GM23338 (cell line): ENCODE data around the gene PICALM. TPM values are rescaled to one million over a fixed set of nuclear protein-coding genes. Genes with fewer than 3 reads are reported as not detected.

Source experiments
- ATAC-seq: fragments of 200-7000 bp; cut with Tn5 transposase; 3 replicates; pipeline ENCODE4 v1.9.1; 2020
- DNase-seq: peaks from one replicate; pipeline ENCODE4 v3.0.0-alpha.2; 2015; ENCODE audit warnings: low spot score
- H2AFZ ChIP-seq: fragments of 200-600 bp; sonication (generic); 2 replicates; pipeline ENCODE4 v1.8.0; 2016; ENCODE audit warnings: antibody characterized with exemption, mild to moderate bottlenecking, moderate library complexity
- H3F3A ChIP-seq: fragments of 200-600 bp; sonication (generic); replicated peaks from 2 replicates; pipeline ENCODE4 v1.8.0; 2017; ENCODE audit warnings: antibody characterized with exemption, mixed run types, low read depth
- H3K27ac ChIP-seq: fragments of 200-600 bp; sonication (generic); 2 replicates; pipeline ENCODE4 v1.6.1; 2016; ENCODE audit warnings: low read depth
- H3K27me3 ChIP-seq: fragments of 200-600 bp; sonication (generic); 2 replicates; pipeline ENCODE4 v1.8.0; 2016; ENCODE audit warnings: mild to moderate bottlenecking, mixed run types, moderate library complexity; ENCODE audit not compliant: insufficient read depth
- H3K36me3 ChIP-seq: fragments of 200-600 bp; sonication (generic); 2 replicates; pipeline ENCODE4 v1.8.0; 2016; ENCODE audit warnings: mild to moderate bottlenecking; ENCODE audit not compliant: insufficient read depth
- H3K4me1 ChIP-seq: fragments of 200-600 bp; sonication (generic); 2 replicates; pipeline ENCODE4 v1.8.0; 2016; ENCODE audit warnings: mild to moderate bottlenecking, moderate library complexity; ENCODE audit not compliant: insufficient read depth
- H3K4me2 ChIP-seq: fragments of 200-600 bp; sonication (generic); 2 replicates; pipeline ENCODE4 v1.7.1; 2017; ENCODE audit warnings: mixed run types
- H3K4me3 ChIP-seq: fragments of 200-600 bp; sonication (generic); 2 replicates; pipeline ENCODE4 v1.6.1; 2016; ENCODE audit warnings: mixed run types
- H3K79me2 ChIP-seq: fragments of 200-600 bp; sonication (generic); replicated peaks from 2 replicates; pipeline ENCODE4 v1.8.0; 2017; ENCODE audit warnings: mild to moderate bottlenecking; ENCODE audit not compliant: insufficient read depth
- H3K9me2 ChIP-seq: fragments of 200-600 bp; sonication (generic); 2 replicates; pipeline ENCODE4 v1.8.0; 2017; ENCODE audit not compliant: insufficient read depth
- H4K20me1 ChIP-seq: fragments of 200-600 bp; sonication (generic); replicated peaks from 2 replicates; pipeline ENCODE4 v1.8.0; 2017; ENCODE audit warnings: mild to moderate bottlenecking; ENCODE audit not compliant: insufficient read depth
- H3K27ac Mint-ChIP-seq: 2 replicates; pipeline ENCODE4 v1.8.0; 2020; ENCODE audit warnings: inconsistent platforms, mild to moderate bottlenecking, moderate library complexity, mixed read lengths
- H3K27me3 Mint-ChIP-seq: 3 replicates; pipeline ENCODE4 v1.8.0; 2022; ENCODE audit warnings: low read depth, mild to moderate bottlenecking, moderate library complexity, mixed read lengths, inconsistent platforms; ENCODE audit not compliant: insufficient read depth, poor library complexity
- H3K36me3 Mint-ChIP-seq: 3 replicates; pipeline ENCODE4 v1.8.0; 2021; ENCODE audit warnings: low read depth, mild to moderate bottlenecking, inconsistent platforms, moderate library complexity, mixed read lengths
- H3K4me1 Mint-ChIP-seq: 3 replicates; pipeline ENCODE4 v1.8.0; 2020; ENCODE audit warnings: mild to moderate bottlenecking, inconsistent platforms, mixed read lengths
- H3K4me3 Mint-ChIP-seq: 3 replicates; pipeline ENCODE4 v1.8.0; 2021; ENCODE audit warnings: moderate library complexity, mild to moderate bottlenecking, inconsistent platforms, mixed read lengths
- H3K9me3 Mint-ChIP-seq: 3 replicates; pipeline ENCODE4 v1.8.0; 2020; ENCODE audit warnings: moderate library complexity, mild to moderate bottlenecking, inconsistent platforms, mixed read lengths
- CREB1 ChIP-seq: fragments of 250-450 bp; sonication (Bioruptor Pico); IDR thresholded peaks from 2 replicates; pipeline ENCODE4 v1.5.0; 2020; ENCODE audit warnings: low read depth, mild to moderate bottlenecking, moderate library complexity
- CTCF ChIP-seq, 2 experiments: fragments of 200-600 bp in 1 of 2; sonication (generic) in 1 of 2; conservative IDR thresholded peaks; 2 replicates each; pipeline versions ENCODE4 v1.5.1 to v1.6.1; 2016 to 2017; ENCODE audit warnings: antibody characterized with exemption in 2 of 2, low read depth in 2 of 2, mild to moderate bottlenecking in 2 of 2, moderate library complexity in 1 of 2
- EZH2 ChIP-seq: fragments of 200-600 bp; sonication (generic); IDR thresholded peaks from one replicate; pipeline ENCODE4 v1.8.0; 2017; ENCODE audit warnings: antibody characterized with exemption, mild to moderate bottlenecking, low read depth; ENCODE audit not compliant: unreplicated experiment
- EZH2phosphoT487 ChIP-seq: fragments of 200-600 bp; sonication (generic); IDR thresholded peaks from one replicate; pipeline ENCODE4 v1.8.1; 2018; ENCODE audit warnings: antibody characterized with exemption; ENCODE audit not compliant: unreplicated experiment
- JUNB ChIP-seq: IDR thresholded peaks from one replicate; pipeline ENCODE4 v1.6.1; 2016; ENCODE audit warnings: antibody characterized with exemption; ENCODE audit not compliant: unreplicated experiment
- NANOG ChIP-seq: IDR thresholded peaks from 2 replicates; pipeline ENCODE4 v1.6.1; 2016; ENCODE audit warnings: antibody characterized with exemption, borderline replicate concordance
- POLR2AphosphoS5 ChIP-seq: IDR thresholded peaks from 2 replicates; pipeline ENCODE4 v1.6.1; 2016; ENCODE audit warnings: antibody characterized with exemption, low read depth
- REST ChIP-seq: IDR thresholded peaks from one replicate; pipeline ENCODE4 v1.6.1; 2018; ENCODE audit warnings: antibody characterized with exemption; ENCODE audit not compliant: unreplicated experiment
- STAT1 ChIP-seq: IDR thresholded peaks from one replicate; pipeline ENCODE4 v1.6.1; 2016; ENCODE audit warnings: antibody characterized with exemption; ENCODE audit not compliant: unreplicated experiment
- ZNF114 ChIP-seq: fragments of 250-450 bp; sonication (Bioruptor Pico); IDR thresholded peaks from 2 replicates; pipeline ENCODE4 v1.5.0; 2020; ENCODE audit warnings: mild to moderate bottlenecking, moderate library complexity
- ZNF331 ChIP-seq: fragments of 250-450 bp; sonication (Bioruptor Pico); IDR thresholded peaks from 2 replicates; pipeline ENCODE4 v1.5.0; 2020; ENCODE audit warnings: low read depth, mild to moderate bottlenecking, moderate library complexity
- polyA plus RNA-seq: library from polyadenylated mRNA; unstranded; fragments of >200 nt; fragmentation: Nextera tagmentation; extraction: Ambion mirVana; gene quantifications from 2 replicates; pipeline ENCODE4 v1.2.1, GENCODE V29; 2016
- total RNA-seq: library from RNA; depleted of rRNA; stranded (reverse); fragments of >200 nt; shearing (Covaris generic); gene quantifications from 2 replicates; pipeline ENCODE4 v1.2.3, GENCODE V29; 2014
- TF ChIP-seq, protein P1 (sequence below): fragments of 250-450 bp; sonication (Bioruptor Pico); IDR thresholded peaks from 2 replicates; pipeline ENCODE4 v1.5.0; 2020; ENCODE audit warnings: mild to moderate bottlenecking, moderate library complexity
- TF ChIP-seq, protein P2 (sequence below): IDR thresholded peaks from 2 replicates; pipeline ENCODE4 v1.6.1; 2016; ENCODE audit warnings: antibody characterized with exemption

The PICALM gene
- total and polyA plus RNA-seq, 2 experiments from 2014 or later = 27.9 to 134 TPM

DNA sequence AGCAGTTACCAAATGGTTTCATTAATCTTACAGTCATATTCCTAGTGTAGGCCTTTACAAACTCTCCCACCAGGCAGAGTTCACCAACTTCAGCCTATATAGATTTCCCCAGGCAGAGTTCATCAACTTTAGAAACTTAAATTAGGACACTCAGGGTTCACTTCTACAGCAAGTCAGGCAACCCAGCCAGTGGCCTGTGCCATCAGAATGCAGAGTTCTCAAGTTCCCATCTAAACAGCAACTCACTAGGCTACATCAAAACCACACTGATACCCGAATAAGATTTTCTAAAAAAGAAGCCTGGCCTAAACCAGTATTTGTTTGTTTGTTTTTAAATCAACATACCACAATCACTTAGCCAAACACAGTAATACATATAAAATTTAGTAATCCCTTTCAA, 33.7 kb downstream of the PICALM start:
- Mint-ChIP-seq H3K27me3 (no peaks in the 10 kb centered on the region), H3K9me3 (no peaks in the 10 kb centered on the region), H3K4me3 (no peak overlapping the region), H3K36me3 (peaks cover 3% of the 10 kb centered on the region; the same call in 1 of the 3 replicates), H3K4me1 (peaks cover 22% of the 10 kb centered on the region), H3K27ac (peak overlapping the region; percentile 88)
- Histone ChIP-seq H3F3A (no peaks in the 10 kb centered on the region), H3K27ac (no peak overlapping the region), H2AFZ (no peak overlapping the region), H3K27me3 (no peaks in the 10 kb centered on the region), H4K20me1 (peaks cover 11% of the 10 kb centered on the region; the same call in 1 of the 2 replicates), H3K4me3 (no peak overlapping the region), H3K4me2 (peak overlapping the region; percentile 4; the same call in 1 of the 2 replicates), H3K79me2 (peaks cover 88% of the 10 kb centered on the region), H3K36me3 (no peaks in the 10 kb centered on the region), H3K4me1 (peaks cover 19% of the 10 kb centered on the region), H3K9me2 (no peaks in the 10 kb centered on the region)
- TF ChIP-seq JUNB (no peak), ZNF114 (CRISPR knock-in tag) (no peak), CTCF (conservative IDR thresholded peaks at IDR 0.05; ENCODE audit: low read depth in 2 of 2) (no peak), EZH2phosphoT487 (no peak), NANOG (no peak), EZH2 (no peak), POLR2AphosphoS5 (no peak), CREB1 (CRISPR knock-in tag) (no peak), STAT1 (no peak), ZNF331 (CRISPR knock-in tag) (no peak), REST (no peak)
- TF ChIP-seq, protein P1, sequence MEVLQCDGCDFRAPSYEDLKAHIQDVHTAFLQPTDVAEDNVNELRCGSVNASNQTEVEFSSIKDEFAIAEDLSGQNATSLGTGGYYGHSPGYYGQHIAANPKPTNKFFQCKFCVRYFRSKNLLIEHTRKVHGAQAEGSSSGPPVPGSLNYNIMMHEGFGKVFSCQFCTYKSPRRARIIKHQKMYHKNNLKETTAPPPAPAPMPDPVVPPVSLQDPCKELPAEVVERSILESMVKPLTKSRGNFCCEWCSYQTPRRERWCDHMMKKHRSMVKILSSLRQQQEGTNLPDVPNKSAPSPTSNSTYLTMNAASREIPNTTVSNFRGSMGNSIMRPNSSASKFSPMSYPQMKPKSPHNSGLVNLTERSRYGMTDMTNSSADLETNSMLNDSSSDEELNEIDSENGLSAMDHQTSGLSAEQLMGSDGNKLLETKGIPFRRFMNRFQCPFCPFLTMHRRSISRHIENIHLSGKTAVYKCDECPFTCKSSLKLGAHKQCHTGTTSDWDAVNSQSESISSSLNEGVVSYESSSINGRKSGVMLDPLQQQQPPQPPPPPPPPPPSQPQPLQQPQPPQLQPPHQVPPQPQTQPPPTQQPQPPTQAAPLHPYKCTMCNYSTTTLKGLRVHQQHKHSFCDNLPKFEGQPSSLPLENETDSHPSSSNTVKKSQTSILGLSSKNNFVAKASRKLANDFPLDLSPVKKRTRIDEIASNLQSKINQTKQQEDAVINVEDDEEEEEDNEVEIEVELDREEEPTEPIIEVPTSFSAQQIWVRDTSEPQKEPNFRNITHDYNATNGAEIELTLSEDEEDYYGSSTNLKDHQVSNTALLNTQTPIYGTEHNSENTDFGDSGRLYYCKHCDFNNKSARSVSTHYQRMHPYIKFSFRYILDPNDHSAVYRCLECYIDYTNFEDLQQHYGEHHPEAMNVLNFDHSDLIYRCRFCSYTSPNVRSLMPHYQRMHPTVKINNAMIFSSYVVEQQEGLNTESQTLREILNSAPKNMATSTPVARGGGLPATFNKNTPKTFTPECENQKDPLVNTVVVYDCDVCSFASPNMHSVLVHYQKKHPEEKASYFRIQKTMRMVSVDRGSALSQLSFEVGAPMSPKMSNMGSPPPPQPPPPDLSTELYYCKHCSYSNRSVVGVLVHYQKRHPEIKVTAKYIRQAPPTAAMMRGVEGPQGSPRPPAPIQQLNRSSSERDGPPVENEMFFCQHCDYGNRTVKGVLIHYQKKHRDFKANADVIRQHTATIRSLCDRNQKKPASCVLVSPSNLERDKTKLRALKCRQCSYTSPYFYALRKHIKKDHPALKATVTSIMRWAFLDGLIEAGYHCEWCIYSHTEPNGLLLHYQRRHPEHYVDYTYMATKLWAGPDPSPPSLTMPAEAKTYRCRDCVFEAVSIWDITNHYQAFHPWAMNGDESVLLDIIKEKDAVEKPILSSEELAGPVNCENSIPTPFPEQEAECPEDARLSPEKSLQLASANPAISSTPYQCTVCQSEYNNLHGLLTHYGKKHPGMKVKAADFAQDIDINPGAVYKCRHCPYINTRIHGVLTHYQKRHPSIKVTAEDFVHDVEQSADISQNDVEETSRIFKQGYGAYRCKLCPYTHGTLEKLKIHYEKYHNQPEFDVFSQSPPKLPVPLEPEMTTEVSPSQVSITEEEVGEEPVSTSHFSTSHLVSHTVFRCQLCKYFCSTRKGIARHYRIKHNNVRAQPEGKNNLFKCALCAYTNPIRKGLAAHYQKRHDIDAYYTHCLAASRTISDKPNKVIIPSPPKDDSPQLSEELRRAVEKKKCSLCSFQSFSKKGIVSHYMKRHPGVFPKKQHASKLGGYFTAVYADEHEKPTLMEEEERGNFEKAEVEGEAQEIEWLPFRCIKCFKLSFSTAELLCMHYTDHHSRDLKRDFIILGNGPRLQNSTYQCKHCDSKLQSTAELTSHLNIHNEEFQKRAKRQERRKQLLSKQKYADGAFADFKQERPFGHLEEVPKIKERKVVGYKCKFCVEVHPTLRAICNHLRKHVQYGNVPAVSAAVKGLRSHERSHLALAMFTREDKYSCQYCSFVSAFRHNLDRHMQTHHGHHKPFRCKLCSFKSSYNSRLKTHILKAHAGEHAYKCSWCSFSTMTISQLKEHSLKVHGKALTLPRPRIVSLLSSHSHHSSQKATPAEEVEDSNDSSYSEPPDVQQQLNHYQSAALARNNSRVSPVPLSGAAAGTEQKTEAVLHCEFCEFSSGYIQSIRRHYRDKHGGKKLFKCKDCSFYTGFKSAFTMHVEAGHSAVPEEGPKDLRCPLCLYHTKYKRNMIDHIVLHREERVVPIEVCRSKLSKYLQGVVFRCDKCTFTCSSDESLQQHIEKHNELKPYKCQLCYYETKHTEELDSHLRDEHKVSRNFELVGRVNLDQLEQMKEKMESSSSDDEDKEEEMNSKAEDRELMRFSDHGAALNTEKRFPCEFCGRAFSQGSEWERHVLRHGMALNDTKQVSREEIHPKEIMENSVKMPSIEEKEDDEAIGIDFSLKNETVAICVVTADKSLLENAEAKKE (CRISPR knock-in tag) = no peak
- TF ChIP-seq, protein P2, sequence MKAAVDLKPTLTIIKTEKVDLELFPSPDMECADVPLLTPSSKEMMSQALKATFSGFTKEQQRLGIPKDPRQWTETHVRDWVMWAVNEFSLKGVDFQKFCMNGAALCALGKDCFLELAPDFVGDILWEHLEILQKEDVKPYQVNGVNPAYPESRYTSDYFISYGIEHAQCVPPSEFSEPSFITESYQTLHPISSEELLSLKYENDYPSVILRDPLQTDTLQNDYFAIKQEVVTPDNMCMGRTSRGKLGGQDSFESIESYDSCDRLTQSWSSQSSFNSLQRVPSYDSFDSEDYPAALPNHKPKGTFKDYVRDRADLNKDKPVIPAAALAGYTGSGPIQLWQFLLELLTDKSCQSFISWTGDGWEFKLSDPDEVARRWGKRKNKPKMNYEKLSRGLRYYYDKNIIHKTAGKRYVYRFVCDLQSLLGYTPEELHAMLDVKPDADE = no peak
- ATAC-seq = peak; percentile 78
- peak; percentile 27 for DNase-seq
